Mesothelial cell of epicardium (in vitro differentiated cells): ENCODE measurements around the gene NEK6. TPM values are rescaled to one million over a fixed set of nuclear protein-coding genes. Genes with fewer than 3 reads are reported as not detected.

ENCODE experiments used
- DNase-seq, 2 experiments: peaks; one replicate each; pipeline ENCODE4 v3.0.0; 2021; ENCODE audit warnings: low spot score in 2 of 2; ENCODE audit not compliant: unreplicated experiment in 2 of 2
- H3K27ac Mint-ChIP-seq: 2 replicates; pipeline ENCODE4 v1.8.0; 2021; ENCODE audit warnings: mixed read lengths
- H3K27me3 Mint-ChIP-seq: 2 replicates; pipeline ENCODE4 v1.8.0; 2021; ENCODE audit warnings: low read depth, mixed read lengths
- H3K36me3 Mint-ChIP-seq: 2 replicates; pipeline ENCODE4 v1.8.0; 2021; ENCODE audit warnings: mixed read lengths
- H3K4me1 Mint-ChIP-seq: 2 replicates; pipeline ENCODE4 v1.8.0; 2021; ENCODE audit warnings: mixed read lengths
- H3K4me3 Mint-ChIP-seq: 2 replicates; pipeline ENCODE4 v1.8.0; 2021; ENCODE audit warnings: mild to moderate bottlenecking, moderate library complexity, mixed read lengths
- H3K9me3 Mint-ChIP-seq: 2 replicates; pipeline ENCODE4 v1.8.0; 2021; ENCODE audit warnings: mixed read lengths
- CTCF ChIP-seq: fragments of 200-600 bp; sonication (generic); IDR thresholded peaks from one replicate; pipeline ENCODE4 v1.5.0; 2021; ENCODE audit warnings: antibody characterized with exemption; ENCODE audit not compliant: unreplicated experiment
- total RNA-seq: library from RNA; stranded (reverse); gene quantifications from 3 replicates; pipeline ENCODE4 v1.2.1, GENCODE V29; 2021

Gene NEK6
- 40.5 to 45.5 TPM (median 42.9 TPM) in 3 replicates for total RNA-seq

GRCh38 chr9:124257844-124258606, at the start of gene NEK6:
Gene NEK6, plus strand, starts transcription at chr9:124257949. Its CDS starts 44,016 bp downstream, at chr9:124301965.
- no peaks in the 10 kb centered on the region for H3K36me3 Mint-ChIP-seq
- TF ChIP-seq CTCF: no peak
- no peak for DNase-seq
- H3K27ac Mint-ChIP-seq: peak within 1 kb of the TSS; percentile 91
- peaks cover 4% of the 10 kb centered on the region for H3K27me3 Mint-ChIP-seq
- peak within 1 kb of the TSS; percentile 87 for H3K4me3 Mint-ChIP-seq
- H3K4me1 Mint-ChIP-seq: peaks cover 39% of the 10 kb centered on the region
- H3K9me3 Mint-ChIP-seq: no peaks in the 10 kb centered on the region

DNA sequence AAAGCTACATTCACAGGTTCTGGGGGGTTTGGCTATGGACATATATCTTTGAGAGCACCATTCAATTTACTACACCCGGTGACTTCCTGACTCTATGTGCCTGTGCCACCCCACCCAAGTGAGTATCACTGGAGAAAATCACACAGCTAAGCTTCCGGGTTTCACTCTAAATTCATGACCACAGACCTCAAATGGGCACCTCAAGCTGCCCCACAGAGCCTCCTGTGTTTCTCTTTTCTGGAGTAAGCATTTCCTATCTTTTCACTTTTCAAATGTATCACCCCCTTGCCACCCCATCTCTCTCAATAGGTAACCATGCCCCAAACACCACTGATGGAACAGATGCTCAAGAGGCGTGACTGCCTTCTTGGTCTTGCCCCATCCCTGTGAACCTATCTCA, 49.2 kb upstream of the NEK6 start:
- no peak for TF ChIP-seq CTCF
- Mint-ChIP-seq H3K36me3 (no peaks in the 10 kb centered on the region), H3K4me1 (peaks cover 7% of the 10 kb centered on the region), H3K27ac (no peak overlapping the region), H3K4me3 (no peak overlapping the region), H3K9me3 (peaks cover 17% of the 10 kb centered on the region), H3K27me3 (peaks cover 24% of the 10 kb centered on the region)
- DNase-seq: no peak

GRCh38 chr9:124209279-124209678, 48.5 kb upstream of the NEK6 start:
- no peak for DNase-seq
- Mint-ChIP-seq H3K36me3 (no peaks in the 10 kb centered on the region), H3K4me3 (no peak overlapping the region), H3K9me3 (peaks cover 17% of the 10 kb centered on the region), H3K4me1 (peaks cover 7% of the 10 kb centered on the region), H3K27me3 (peaks cover 19% of the 10 kb centered on the region), H3K27ac (no peak overlapping the region)
- no peak for TF ChIP-seq CTCF

DNA sequence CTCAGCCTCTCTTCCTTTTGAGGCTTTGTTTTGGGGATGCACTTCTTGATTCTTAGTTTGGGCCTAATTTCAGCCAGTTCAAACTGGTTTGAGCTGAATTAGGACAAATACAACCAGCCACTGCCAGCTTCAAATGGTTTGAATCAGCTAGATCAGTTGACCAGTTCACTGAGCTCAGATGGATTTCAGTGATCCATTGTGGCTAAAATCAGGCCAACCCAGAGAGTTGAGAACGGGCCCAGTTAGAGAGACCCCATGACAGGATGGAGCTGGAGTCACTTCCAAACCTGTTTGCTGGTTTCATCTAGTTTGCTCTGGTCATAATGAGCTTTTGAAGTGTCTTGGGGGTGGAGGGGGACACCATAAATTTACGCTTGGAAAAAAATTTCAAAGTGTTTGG, 48.0 kb upstream of the NEK6 start:
- Mint-ChIP-seq H3K4me1 (peaks cover 7% of the 10 kb centered on the region), H3K4me3 (no peak overlapping the region)

GRCh38 chr9:124210697-124211096, 47.1 kb upstream of the NEK6 start:
- no peak for TF ChIP-seq CTCF
- peaks cover 8% of the 10 kb centered on the region for H3K9me3 Mint-ChIP-seq
- peaks cover 7% of the 10 kb centered on the region for H3K4me1 Mint-ChIP-seq
- no peak for DNase-seq
- H3K27ac Mint-ChIP-seq: no peak overlapping the region
- no peak overlapping the region for H3K4me3 Mint-ChIP-seq
- H3K36me3 Mint-ChIP-seq: no peaks in the 10 kb centered on the region
- peaks cover 12% of the 10 kb centered on the region for H3K27me3 Mint-ChIP-seq

More for the DNA sequence above, 48.0 kb upstream of the NEK6 start:
- TF ChIP-seq CTCF: no peak
- Mint-ChIP-seq H3K27me3 (peaks cover 19% of the 10 kb centered on the region), H3K9me3 (peaks cover 15% of the 10 kb centered on the region), H3K36me3 (no peaks in the 10 kb centered on the region), H3K27ac (no peak overlapping the region)
- no peak for DNase-seq
